ENCODE measurements around the gene FBXW8. TPM values are rescaled to one million over a fixed set of nuclear protein-coding genes. Genes with fewer than 3 reads are reported as not detected.

The FBXW8 gene
- total RNA-seq, 2 donors from 2014 or later, result 8.6 to 8.7 TPM

GRCh38 chr12:116939734-116940133, 29.0 kb downstream of the FBXW8 start:
- Mint-ChIP-seq H3K4me1 (peaks cover 13% of the 10 kb centered on the region), H3K27me3 (no peaks in the 10 kb centered on the region), H3K27ac (no peak overlapping the region), H3K4me3 (no peak overlapping the region), H3K36me3 (ENCODE audit: low read depth) (peaks cover 10% of the 10 kb centered on the region)
- ATAC-seq (no peak), DNase-seq (no peak)
- H3K9me3 ChIP-seq (ENCODE audit: control insufficient read depth, low read length, poor library complexity, severe bottlenecking), result peaks cover 3% of the 10 kb centered on the region

- H3K36me3 Mint-ChIP-seq (ENCODE audit: low read depth), result peaks cover 10% of the 10 kb centered on the region
- H3K4me1 Mint-ChIP-seq, result peaks cover 11% of the 10 kb centered on the region
- no peaks in the 10 kb centered on the region for H3K27me3 Mint-ChIP-seq
- no peak overlapping the region for H3K27ac Mint-ChIP-seq
- H3K4me3 Mint-ChIP-seq, result no peak overlapping the region
- ATAC-seq, result no peak
- peaks cover 3% of the 10 kb centered on the region for H3K9me3 ChIP-seq (ENCODE audit: control insufficient read depth, low read length, poor library complexity, severe bottlenecking)
- no peak for DNase-seq
These were observed 30.4 kb downstream of the FBXW8 start for GRCh38 chr12:116941188-116941587.

DNA sequence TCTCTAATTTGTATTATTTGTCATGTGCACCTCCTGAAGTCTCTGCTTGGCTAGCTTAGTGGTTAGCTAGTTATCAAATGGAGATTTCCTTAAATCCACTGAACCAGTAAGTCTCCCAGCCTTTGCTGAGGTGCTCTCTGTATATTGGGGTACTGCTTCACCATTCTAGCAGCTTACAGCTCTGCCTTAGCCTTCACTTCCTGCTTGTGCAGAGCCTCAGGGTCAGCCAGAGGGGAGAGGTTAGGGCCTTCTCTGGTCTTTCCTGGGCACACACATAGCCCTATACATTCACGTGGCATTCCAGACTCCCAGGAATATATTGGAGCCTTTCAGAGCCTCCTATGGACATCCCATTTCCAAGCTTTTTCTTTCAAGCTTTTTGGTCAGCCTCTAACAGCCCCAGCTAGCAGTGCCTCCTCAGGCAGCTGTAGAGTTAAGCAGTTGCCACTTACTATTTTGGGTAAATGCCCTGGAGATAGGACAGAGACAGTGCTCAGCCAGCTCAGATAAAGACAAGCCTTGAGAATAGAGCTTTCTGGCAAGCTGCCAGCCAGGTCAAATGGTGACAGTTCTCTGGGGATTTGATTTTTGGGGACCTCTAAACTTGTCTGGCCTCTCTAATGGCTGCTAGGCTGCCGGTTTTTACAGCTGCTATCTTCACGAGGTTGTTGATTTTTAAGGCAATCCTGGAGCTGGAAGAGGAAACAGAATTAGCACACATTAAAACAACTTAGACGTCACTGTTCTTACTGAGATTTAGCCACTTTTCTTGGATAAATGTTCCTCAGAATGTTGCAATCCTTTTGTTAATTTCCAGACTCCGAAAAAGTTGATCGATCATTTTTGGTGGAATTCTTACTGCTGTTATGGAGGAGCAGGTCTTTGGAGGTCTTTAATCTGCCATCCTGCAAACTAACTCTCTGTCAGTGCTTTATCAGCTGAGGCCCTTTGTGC, 32.9 kb downstream of the FBXW8 start:
- H3K4me1 Mint-ChIP-seq, result peaks cover 2% of the 10 kb centered on the region
- H3K36me3 Mint-ChIP-seq (ENCODE audit: low read depth), result peaks cover 7% of the 10 kb centered on the region
- no peak overlapping the region for H3K4me3 Mint-ChIP-seq
- DNase-seq (no peak), ATAC-seq (no peak)
- no peaks in the 10 kb centered on the region for H3K27me3 Mint-ChIP-seq
- peaks cover 3% of the 10 kb centered on the region for H3K9me3 ChIP-seq (ENCODE audit: control insufficient read depth, low read length, poor library complexity, severe bottlenecking)
- H3K27ac Mint-ChIP-seq, result no peak overlapping the region

- no peak overlapping the region for H3K4me3 Mint-ChIP-seq
- H3K9me3 ChIP-seq (ENCODE audit: control insufficient read depth, low read length, poor library complexity, severe bottlenecking), result peaks cover 3% of the 10 kb centered on the region
- H3K27ac Mint-ChIP-seq, result no peak overlapping the region
- DNase-seq (no peak), ATAC-seq (no peak)
- peaks cover 6% of the 10 kb centered on the region for H3K36me3 Mint-ChIP-seq (ENCODE audit: low read depth)
- H3K4me1 Mint-ChIP-seq, result no peaks in the 10 kb centered on the region
- H3K27me3 Mint-ChIP-seq, result no peaks in the 10 kb centered on the region
These were observed 35.3 kb downstream of the FBXW8 start for GRCh38 chr12:116945886-116946550.

- ATAC-seq (no peak), DNase-seq (no peak)
- Mint-ChIP-seq H3K4me1 (peaks cover 4% of the 10 kb centered on the region), H3K4me3 (no peak overlapping the region), H3K27me3 (no peaks in the 10 kb centered on the region), H3K27ac (no peak overlapping the region), H3K36me3 (ENCODE audit: low read depth) (peaks cover 6% of the 10 kb centered on the region)
- peaks cover 3% of the 10 kb centered on the region for H3K9me3 ChIP-seq (ENCODE audit: control insufficient read depth, low read length, poor library complexity, severe bottlenecking)
These were observed 37.5 kb downstream of the FBXW8 start for GRCh38 chr12:116948298-116948697.

- no peaks in the 10 kb centered on the region for H3K9me3 ChIP-seq (ENCODE audit: control insufficient read depth, low read length, poor library complexity, severe bottlenecking)
- H3K4me3 Mint-ChIP-seq, result no peak overlapping the region
- ATAC-seq (no peak), DNase-seq (no peak)
- peaks cover 6% of the 10 kb centered on the region for H3K4me1 Mint-ChIP-seq
- H3K27ac Mint-ChIP-seq, result no peak overlapping the region
- peaks cover 4% of the 10 kb centered on the region for H3K36me3 Mint-ChIP-seq (ENCODE audit: low read depth)
- no peaks in the 10 kb centered on the region for H3K27me3 Mint-ChIP-seq
These were observed 40.0 kb downstream of the FBXW8 start for GRCh38 chr12:116950628-116951325.

DNA sequence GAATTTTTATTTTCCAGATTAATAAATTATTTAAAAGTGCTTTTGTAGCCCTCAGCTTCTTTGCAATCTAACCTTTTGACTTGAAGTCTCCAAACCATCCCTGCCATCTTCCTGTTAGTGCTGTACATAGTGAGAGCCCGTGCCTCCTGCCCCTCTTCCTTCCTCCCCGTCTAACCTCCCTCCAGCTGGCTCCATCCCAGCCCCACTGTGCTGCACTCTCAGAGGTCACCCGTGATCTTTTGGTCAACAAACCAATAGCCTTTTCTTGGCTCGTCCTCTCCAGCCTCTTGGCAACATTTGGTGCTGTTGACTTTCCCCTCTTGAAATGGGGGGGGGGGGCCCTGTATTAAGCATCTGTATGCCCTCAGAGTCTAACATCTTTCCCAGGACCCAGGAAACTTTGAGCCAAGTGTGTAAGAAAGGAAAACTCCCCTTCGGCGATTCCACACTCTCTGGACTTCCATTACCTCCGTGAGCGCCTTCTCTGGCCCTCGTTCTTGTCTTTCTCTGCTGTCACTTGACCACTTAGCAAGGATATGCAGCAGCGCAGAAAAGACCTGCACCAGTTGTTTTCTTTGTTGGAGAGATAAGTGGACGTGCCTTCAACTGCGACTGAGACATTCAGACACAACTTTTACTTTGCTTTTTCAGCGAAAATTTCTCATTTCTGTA, 44.1 kb downstream of the FBXW8 start:
- no peaks in the 10 kb centered on the region for H3K36me3 Mint-ChIP-seq (ENCODE audit: low read depth)
- DNase-seq, result no peak
- H3K4me3 Mint-ChIP-seq, result no peak overlapping the region
- peak overlapping the region; percentile 43 for H3K27ac Mint-ChIP-seq
- no peak for ATAC-seq
- H3K9me3 ChIP-seq (ENCODE audit: control insufficient read depth, low read length, poor library complexity, severe bottlenecking), result no peaks in the 10 kb centered on the region
- H3K27me3 Mint-ChIP-seq, result no peaks in the 10 kb centered on the region
- H3K4me1 Mint-ChIP-seq, result peaks cover 11% of the 10 kb centered on the region

GRCh38 chr12:116955382-116956021, 44.8 kb downstream of the FBXW8 start:
- ATAC-seq (peak; percentile 63), DNase-seq (no peak)
- no peaks in the 10 kb centered on the region for H3K36me3 Mint-ChIP-seq (ENCODE audit: low read depth)
- H3K4me3 Mint-ChIP-seq, result no peak overlapping the region
- H3K27ac Mint-ChIP-seq, result no peak overlapping the region
- H3K4me1 Mint-ChIP-seq, result peaks cover 13% of the 10 kb centered on the region
- H3K9me3 ChIP-seq (ENCODE audit: control insufficient read depth, low read length, poor library complexity, severe bottlenecking), result no peaks in the 10 kb centered on the region
- H3K27me3 Mint-ChIP-seq, result no peaks in the 10 kb centered on the region

DNA sequence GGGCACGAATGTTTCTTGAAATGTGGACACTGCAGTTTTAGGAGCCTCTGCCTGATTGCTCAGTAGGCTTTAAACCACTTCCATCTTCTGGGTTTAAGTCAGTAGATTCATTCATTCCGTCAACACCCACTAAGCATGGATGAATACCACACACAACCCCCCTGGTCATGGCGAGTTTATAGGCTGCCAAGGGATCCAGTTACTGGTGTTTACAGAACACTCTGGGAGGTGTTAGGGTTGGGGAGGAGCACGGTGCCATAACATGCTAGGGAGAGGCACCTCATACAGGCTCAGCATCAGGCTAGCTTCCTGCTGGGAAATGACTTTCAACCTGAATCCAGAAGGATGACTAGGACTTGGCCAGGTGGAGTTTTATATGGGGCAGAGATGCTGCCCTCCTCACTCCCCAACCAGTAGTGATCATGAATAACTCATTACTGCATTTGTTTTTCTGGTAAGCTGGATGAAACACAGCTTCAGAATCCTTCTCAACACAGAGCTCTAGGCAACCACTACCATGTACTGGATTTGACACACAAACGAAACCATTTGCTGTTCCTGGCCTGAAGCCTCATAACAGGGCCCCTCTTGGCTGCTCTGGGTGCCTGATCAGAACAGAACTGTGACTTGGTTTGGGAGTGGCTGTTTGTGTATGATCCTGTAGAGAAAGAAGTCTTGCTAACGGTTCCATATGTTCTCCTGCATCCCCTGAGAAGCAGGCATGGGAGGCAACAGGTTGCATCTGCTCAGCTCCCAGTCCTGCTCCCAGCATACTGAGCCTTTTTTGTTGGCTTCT, 47.9 kb downstream of the FBXW8 start:
- Mint-ChIP-seq H3K27me3 (no peaks in the 10 kb centered on the region), H3K36me3 (ENCODE audit: low read depth) (no peaks in the 10 kb centered on the region), H3K4me1 (peaks cover 16% of the 10 kb centered on the region), H3K4me3 (no peak overlapping the region), H3K27ac (no peak overlapping the region)
- H3K9me3 ChIP-seq (ENCODE audit: control insufficient read depth, low read length, poor library complexity, severe bottlenecking), result no peaks in the 10 kb centered on the region
- no peak for DNase-seq
- ATAC-seq, result no peak

GRCh38 chr12:116959198-116959460, 48.4 kb downstream of the FBXW8 start:
- ATAC-seq, result no peak
- H3K9me3 ChIP-seq (ENCODE audit: control insufficient read depth, low read length, poor library complexity, severe bottlenecking), result no peaks in the 10 kb centered on the region
- Mint-ChIP-seq H3K36me3 (ENCODE audit: low read depth) (no peaks in the 10 kb centered on the region), H3K4me3 (no peak overlapping the region), H3K4me1 (peaks cover 17% of the 10 kb centered on the region), H3K27ac (no peak overlapping the region), H3K27me3 (no peaks in the 10 kb centered on the region)
- no peak for DNase-seq

DNA sequence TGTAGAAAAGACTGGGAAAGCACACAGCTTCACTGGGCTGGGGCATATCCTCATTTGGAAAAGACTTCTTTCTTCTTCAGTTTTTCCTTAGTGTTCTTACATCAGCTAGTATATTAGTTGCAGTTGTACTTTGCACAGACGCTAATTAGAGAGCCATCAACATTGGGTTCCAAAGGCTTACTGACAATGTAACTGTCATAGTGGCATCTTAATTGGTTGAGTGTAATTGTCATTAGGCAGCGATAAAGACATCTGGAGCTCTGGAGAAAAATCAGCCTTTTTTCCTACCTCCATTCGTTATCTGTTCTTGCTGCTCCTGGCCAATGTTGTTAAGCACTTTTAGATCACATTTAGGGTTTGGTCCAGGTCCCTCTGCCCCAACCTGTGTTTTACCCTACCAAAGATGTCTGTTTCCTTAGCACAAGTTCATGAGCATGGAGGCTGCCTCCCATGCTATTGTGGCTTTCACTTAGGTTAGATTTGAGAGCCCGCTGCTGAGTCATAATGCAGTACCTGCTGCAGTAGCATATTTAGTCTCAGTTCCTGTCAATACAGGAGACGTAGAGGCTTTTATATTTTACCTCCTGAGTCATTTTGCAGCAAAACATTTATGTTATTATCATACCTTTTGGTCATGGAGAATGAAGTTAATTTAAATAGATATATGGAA, 49.2 kb downstream of the FBXW8 start:
- Mint-ChIP-seq H3K36me3 (ENCODE audit: low read depth) (no peaks in the 10 kb centered on the region), H3K4me3 (no peak overlapping the region), H3K27me3 (no peaks in the 10 kb centered on the region), H3K27ac (peak overlapping the region; percentile 37), H3K4me1 (peaks cover 18% of the 10 kb centered on the region)
- ATAC-seq, result peak; percentile 32
- DNase-seq, result no peak
- no peaks in the 10 kb centered on the region for H3K9me3 ChIP-seq (ENCODE audit: control insufficient read depth, low read length, poor library complexity, severe bottlenecking)

- ATAC-seq, result no peak
- H3K9me3 ChIP-seq (ENCODE audit: control insufficient read depth, low read length, poor library complexity, severe bottlenecking), result no peaks in the 10 kb centered on the region
- peaks cover 14% of the 10 kb centered on the region for H3K4me1 Mint-ChIP-seq
- DNase-seq, result no peak
- H3K27me3 Mint-ChIP-seq, result no peaks in the 10 kb centered on the region
- H3K27ac Mint-ChIP-seq, result no peak overlapping the region
- H3K36me3 Mint-ChIP-seq (ENCODE audit: low read depth), result no peaks in the 10 kb centered on the region
- H3K4me3 Mint-ChIP-seq, result no peak overlapping the region
These were observed 51.4 kb downstream of the FBXW8 start for GRCh38 chr12:116962197-116962596.
